HEK293 (cell line): Measurements from ENCODE around the gene ACKR3.

Experiments used
- CTCF ChIA-PET: fragments of 350-600 bp; formaldehyde crosslinking; extraction: SDS; loops from one replicate; lab custom pipeline; 2021; ENCODE audit warnings: antibody characterized with exemption; lab: Yijun Ruan, JAX
- POLR2A ChIA-PET: fragments of 300-600 bp; formaldehyde crosslinking; extraction: SDS; loops from one replicate; lab custom pipeline; 2020; ENCODE audit warnings: antibody characterized with exemption, inconsistent platforms; lab: Yijun Ruan, JAX
- H3K27ac ChIP-seq: fragments of 200-500 bp; sonication (Bioruptor generic); 2 replicates; pipeline ENCODE4 v1.5.1; 2014; ENCODE audit warnings: low read depth, low read length, control low read depth, inconsistent platforms; ENCODE audit errors: extremely low read depth
- H3K36me3 ChIP-seq, 2 experiments: fragments of 200-500 bp in 1 of 2; sonication (Bioruptor generic) in 1 of 2; 1 replicate in 1 of 2; 2 replicates in 1 of 2; pipeline ENCODE4 v1.5.1; 2014 to 2017; ENCODE audit warnings: inconsistent platforms in 2 of 2, low read length in 2 of 2; ENCODE audit not compliant: control insufficient read depth in 2 of 2, insufficient read depth in 1 of 2
- H3K4me1 ChIP-seq: fragments of 200-500 bp; sonication (Bioruptor generic); 2 replicates; pipeline ENCODE4 v1.5.1; 2014; ENCODE audit warnings: mild to moderate bottlenecking, low read length, inconsistent platforms; ENCODE audit not compliant: control insufficient read depth, insufficient read depth
- H3K4me3 ChIP-seq: 2 replicates; pipeline ENCODE4 v1.5.1; 2011; ENCODE audit warnings: low read depth, mild to moderate bottlenecking, control low read depth, low read length, moderate library complexity
- H3K9me3 ChIP-seq: fragments of 200-500 bp; sonication (Bioruptor generic); 2 replicates; pipeline ENCODE4 v1.5.1; 2014; ENCODE audit warnings: low read depth, low read length, inconsistent platforms; ENCODE audit not compliant: control insufficient read depth, insufficient read depth
- GLI2 ChIP-seq: fragments of 450-650 bp; formaldehyde crosslinking; IDR thresholded peaks from 2 replicates; pipeline ENCODE4; 2017; ENCODE audit warnings: missing biosample characterization, missing genetic modification characterization, low read depth, borderline replicate concordance
- GLIS2 ChIP-seq: fragments of 450-650 bp; formaldehyde crosslinking; IDR thresholded peaks from 2 replicates; pipeline ENCODE4 v1.5.1; 2016; ENCODE audit warnings: missing biosample characterization, missing genetic modification characterization
- HOXC10 ChIP-seq: sonication (generic); formaldehyde crosslinking; IDR thresholded peaks from 2 replicates; pipeline ENCODE4 v1.8.1; 2023; ENCODE audit warnings: mild to moderate bottlenecking, missing genetic modification reagents
- PRDM1 ChIP-seq: fragments of 450-650 bp; formaldehyde crosslinking; IDR thresholded peaks from 2 replicates; pipeline ENCODE4; 2016; ENCODE audit warnings: missing biosample characterization, missing genetic modification characterization
- TRIM28 ChIP-seq: IDR thresholded peaks from 2 replicates; pipeline ENCODE4 v1.6.1; 2011; ENCODE audit warnings: low read length, control low read depth, borderline replicate concordance
- WT1 ChIP-seq: fragments of 450-650 bp; formaldehyde crosslinking; IDR thresholded peaks from 2 replicates; pipeline ENCODE4 v1.5.1; 2016; ENCODE audit warnings: missing biosample characterization, missing genetic modification characterization
- YY1 ChIP-seq: fragments of 450-650 bp; formaldehyde crosslinking; IDR thresholded peaks from 2 replicates; pipeline ENCODE4 v1.5.1; 2018; ENCODE audit warnings: missing biosample characterization, missing genetic modification characterization
- YY2 ChIP-seq: fragments of 450-650 bp; formaldehyde crosslinking; IDR thresholded peaks from 2 replicates; pipeline ENCODE4 v1.5.1; 2016; ENCODE audit warnings: missing biosample characterization, missing genetic modification characterization
- ZBTB21 ChIP-seq: fragments of 450-650 bp; formaldehyde crosslinking; IDR thresholded peaks from 2 replicates; pipeline ENCODE4 v1.5.1; 2017; ENCODE audit warnings: missing biosample characterization, missing genetic modification characterization
- ZNF175 ChIP-seq: fragments of 450-650 bp; formaldehyde crosslinking; IDR thresholded peaks from 2 replicates; pipeline ENCODE4 v1.5.1; 2016; ENCODE audit warnings: missing biosample characterization, missing genetic modification characterization
- ZNF223 ChIP-seq: fragments of 450-650 bp; formaldehyde crosslinking; IDR thresholded peaks from 2 replicates; pipeline ENCODE4 v1.5.1; 2016; ENCODE audit warnings: missing biosample characterization, missing genetic modification characterization
- ZNF24 ChIP-seq: fragments of 450-650 bp; formaldehyde crosslinking; IDR thresholded peaks from 2 replicates; pipeline ENCODE4 v1.5.1; 2016; ENCODE audit warnings: missing biosample characterization, missing genetic modification characterization
- ZNF366 ChIP-seq: fragments of 450-650 bp; formaldehyde crosslinking; conservative IDR thresholded peaks from 2 replicates; pipeline ENCODE4 v1.5.1; 2016; ENCODE audit warnings: missing biosample characterization, missing genetic modification characterization
- ZNF426 ChIP-seq: fragments of 450-650 bp; formaldehyde crosslinking; IDR thresholded peaks from 2 replicates; pipeline ENCODE4 v1.5.1; 2017; ENCODE audit warnings: missing biosample characterization, missing genetic modification characterization, mild to moderate bottlenecking, inconsistent platforms, moderate library complexity
- ZNF530 ChIP-seq: fragments of 450-650 bp; formaldehyde crosslinking; IDR thresholded peaks from 2 replicates; pipeline ENCODE4 v1.5.1; 2016; ENCODE audit warnings: low read depth, missing biosample characterization, missing genetic modification characterization
- ZNF596 ChIP-seq: fragments of 450-650 bp; IDR thresholded peaks from 2 replicates; pipeline ENCODE4 v1.5.0; 2018; ENCODE audit warnings: missing biosample characterization, mild to moderate bottlenecking, missing genetic modification characterization, moderate library complexity
- ZNF624 ChIP-seq: fragments of 450-650 bp; formaldehyde crosslinking; IDR thresholded peaks from 2 replicates; pipeline ENCODE4 v1.5.1; 2017; ENCODE audit warnings: missing biosample characterization, missing genetic modification characterization
- ZNF654 ChIP-seq: fragments of 450-650 bp; formaldehyde crosslinking; IDR thresholded peaks from 2 replicates; pipeline ENCODE4 v1.5.1; 2016; ENCODE audit warnings: low read depth, missing biosample characterization, missing genetic modification characterization
- TF ChIP-seq, protein P1 (sequence below): fragments of 450-650 bp; formaldehyde crosslinking; IDR thresholded peaks from 2 replicates; pipeline ENCODE4 v1.5.1; 2016; ENCODE audit warnings: missing biosample characterization, missing genetic modification characterization, borderline replicate concordance
- TF ChIP-seq, protein P2 (sequence below): fragments of 450-650 bp; IDR thresholded peaks from 2 replicates; pipeline ENCODE4 v1.5.1; 2018; ENCODE audit warnings: missing biosample characterization, missing genetic modification characterization
- TF ChIP-seq, protein P3 (sequence below): fragments of 450-650 bp; formaldehyde crosslinking; IDR thresholded peaks from 2 replicates; pipeline ENCODE4 v1.5.1; 2016; ENCODE audit warnings: missing biosample characterization, missing genetic modification characterization
- TF ChIP-seq, protein P4 (sequence below): fragments of 450-650 bp; formaldehyde crosslinking; IDR thresholded peaks from 2 replicates; pipeline ENCODE4 v1.5.1; 2016; ENCODE audit warnings: missing biosample characterization, missing genetic modification characterization

The ACKR3 gene

DNA sequence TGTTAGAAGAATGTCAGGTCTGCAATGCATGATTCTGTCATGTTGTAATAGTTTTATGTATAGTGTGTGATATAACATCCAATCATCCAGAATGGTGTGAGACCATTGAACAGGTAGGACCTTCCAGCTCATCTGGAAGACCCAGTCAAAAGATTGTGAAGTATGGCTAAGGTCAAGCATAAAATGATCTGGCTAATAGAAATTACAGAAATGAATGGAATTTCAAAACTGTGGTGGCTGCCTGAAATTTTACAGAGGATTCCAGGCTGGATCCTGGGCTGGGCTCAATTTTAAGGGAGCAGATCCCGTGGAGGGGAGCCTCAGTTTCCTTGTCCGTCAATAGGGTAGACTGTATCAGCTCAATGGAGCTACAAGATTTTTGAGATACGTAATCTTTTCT is 39.1 kb downstream of the ACKR3 start:
- TF ChIP-seq TRIM28 (no peak), ZNF223 (tag by site-specific recombination) (no peak), YY1 (tag by site-specific recombination) (no peak), ZNF175 (tag by site-specific recombination) (no peak), HOXC10 (CRISPR knock-in tag) (no peak), PRDM1 (no peak), ZNF596 (tag by site-specific recombination) (no peak), ZNF624 (tag by site-specific recombination) (no peak), ZNF24 (no peak), ZBTB21 (tag by site-specific recombination) (no peak)
- TF ChIP-seq, protein P1, sequence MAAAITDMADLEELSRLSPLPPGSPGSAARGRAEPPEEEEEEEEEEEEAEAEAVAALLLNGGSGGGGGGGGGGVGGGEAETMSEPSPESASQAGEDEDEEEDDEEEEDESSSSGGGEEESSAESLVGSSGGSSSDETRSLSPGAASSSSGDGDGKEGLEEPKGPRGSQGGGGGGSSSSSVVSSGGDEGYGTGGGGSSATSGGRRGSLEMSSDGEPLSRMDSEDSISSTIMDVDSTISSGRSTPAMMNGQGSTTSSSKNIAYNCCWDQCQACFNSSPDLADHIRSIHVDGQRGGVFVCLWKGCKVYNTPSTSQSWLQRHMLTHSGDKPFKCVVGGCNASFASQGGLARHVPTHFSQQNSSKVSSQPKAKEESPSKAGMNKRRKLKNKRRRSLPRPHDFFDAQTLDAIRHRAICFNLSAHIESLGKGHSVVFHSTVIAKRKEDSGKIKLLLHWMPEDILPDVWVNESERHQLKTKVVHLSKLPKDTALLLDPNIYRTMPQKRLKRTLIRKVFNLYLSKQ: no peak
- TF ChIP-seq, protein P2, sequence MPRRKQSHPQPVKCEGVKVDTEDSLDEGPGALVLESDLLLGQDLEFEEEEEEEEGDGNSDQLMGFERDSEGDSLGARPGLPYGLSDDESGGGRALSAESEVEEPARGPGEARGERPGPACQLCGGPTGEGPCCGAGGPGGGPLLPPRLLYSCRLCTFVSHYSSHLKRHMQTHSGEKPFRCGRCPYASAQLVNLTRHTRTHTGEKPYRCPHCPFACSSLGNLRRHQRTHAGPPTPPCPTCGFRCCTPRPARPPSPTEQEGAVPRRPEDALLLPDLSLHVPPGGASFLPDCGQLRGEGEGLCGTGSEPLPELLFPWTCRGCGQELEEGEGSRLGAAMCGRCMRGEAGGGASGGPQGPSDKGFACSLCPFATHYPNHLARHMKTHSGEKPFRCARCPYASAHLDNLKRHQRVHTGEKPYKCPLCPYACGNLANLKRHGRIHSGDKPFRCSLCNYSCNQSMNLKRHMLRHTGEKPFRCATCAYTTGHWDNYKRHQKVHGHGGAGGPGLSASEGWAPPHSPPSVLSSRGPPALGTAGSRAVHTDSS: no peak
- TF ChIP-seq, all 188 proteins: peak for 0
- Histone ChIP-seq H3K4me1 (no peaks in the 10 kb centered on the region), H3K4me3 (no peak overlapping the region), H3K27ac (no peak overlapping the region), H3K9me3 (no peaks in the 10 kb centered on the region), H3K36me3 (no peaks in the 10 kb centered on the region)
- POLR2A ChIA-PET: no interaction called here
- CTCF ChIA-PET: interaction anchor here (1.1 to 1.3 kb wide), 2 partner anchors 11 to 72 kb away, joined by 3 to 5 read pairs; no protein-coding TSS in a partner anchor

DNA sequence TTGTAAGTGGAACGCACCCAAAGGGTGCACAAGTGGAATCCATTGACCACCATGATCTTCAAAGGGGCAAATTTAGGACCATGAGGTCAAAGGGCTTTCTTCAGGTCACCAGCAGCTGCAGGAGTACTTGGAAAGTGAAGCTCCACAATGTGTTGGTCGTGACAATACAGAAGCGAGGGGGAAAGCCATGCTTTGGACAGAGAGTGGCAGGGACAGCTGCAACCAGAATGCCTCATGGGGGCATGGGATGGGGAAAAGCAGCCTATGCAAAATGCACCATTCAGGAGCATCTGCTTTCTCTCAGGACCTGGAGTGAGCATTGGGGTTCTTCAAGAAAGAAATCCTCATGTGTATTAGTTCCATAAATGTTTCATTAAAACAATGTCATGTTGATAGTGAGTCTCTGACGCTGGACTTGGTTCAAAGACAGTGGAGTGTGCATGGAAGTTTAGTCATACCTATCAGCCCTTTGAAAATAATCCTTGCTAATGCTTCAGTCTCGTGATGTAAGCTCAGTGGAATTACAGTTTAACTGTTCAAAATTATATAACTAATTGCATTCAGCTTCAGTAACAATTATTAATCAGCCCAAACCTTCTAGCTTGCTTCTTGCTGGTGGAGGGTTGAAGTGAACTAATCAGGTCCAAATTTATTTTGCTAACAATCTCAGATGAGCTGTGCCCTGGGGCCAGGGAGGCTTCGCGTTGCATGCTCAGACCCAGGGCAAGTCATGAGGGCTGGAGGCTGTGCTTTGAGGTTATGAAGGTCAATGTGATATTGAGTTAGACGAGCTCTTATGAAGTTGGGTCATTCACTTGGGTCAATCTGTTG is 41.6 kb downstream of the ACKR3 start:
- TF ChIP-seq, protein P3, sequence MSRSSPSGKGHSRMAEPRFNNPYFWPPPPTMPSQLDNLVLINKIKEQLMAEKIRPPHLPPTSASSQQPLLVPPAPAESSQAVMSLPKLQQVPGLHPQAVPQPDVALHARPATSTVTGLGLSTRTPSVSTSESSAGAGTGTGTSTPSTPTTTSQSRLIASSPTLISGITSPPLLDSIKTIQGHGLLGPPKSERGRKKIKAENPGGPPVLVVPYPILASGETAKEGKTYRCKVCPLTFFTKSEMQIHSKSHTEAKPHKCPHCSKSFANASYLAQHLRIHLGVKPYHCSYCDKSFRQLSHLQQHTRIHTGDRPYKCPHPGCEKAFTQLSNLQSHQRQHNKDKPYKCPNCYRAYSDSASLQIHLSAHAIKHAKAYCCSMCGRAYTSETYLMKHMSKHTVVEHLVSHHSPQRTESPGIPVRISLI (tag by site-specific recombination): no peak
- Histone ChIP-seq H3K4me3 (no peak overlapping the region), H3K36me3 (no peaks in the 10 kb centered on the region), H3K4me1 (no peaks in the 10 kb centered on the region), H3K9me3 (no peaks in the 10 kb centered on the region), H3K27ac (no peak overlapping the region)
- ChIA-PET POLR2A (no interaction called here), CTCF (interaction anchor here (0.7 kb wide), 1 partner anchor 56 kb away, joined by 3 read pairs; no protein-coding TSS in a partner anchor)

DNA sequence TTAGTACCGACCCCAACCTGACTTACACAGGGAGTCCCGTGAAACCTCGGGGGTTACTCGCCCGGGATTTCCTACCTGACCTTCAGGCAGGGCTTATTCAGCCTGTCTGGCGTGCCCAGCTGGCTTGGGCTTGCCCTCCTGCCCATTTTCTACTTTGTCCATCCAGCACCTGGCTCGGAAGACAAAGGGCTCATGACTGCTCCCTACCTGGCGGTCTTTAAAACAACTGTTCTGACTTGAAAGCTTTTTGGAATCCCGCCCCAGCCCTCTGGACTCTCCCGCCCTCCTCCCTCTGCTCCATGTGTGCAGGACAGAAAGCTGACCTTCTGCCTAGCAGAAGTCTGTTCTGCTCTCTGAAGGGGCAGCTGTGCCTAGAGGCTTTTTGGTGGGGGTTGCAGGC is 43.1 kb downstream of the ACKR3 start:
- H3K4me1 ChIP-seq: no peaks in the 10 kb centered on the region
- H3K36me3 ChIP-seq: no peaks in the 10 kb centered on the region
- CTCF ChIA-PET: interaction anchor here (0.7 kb wide), 1 partner anchor 260 kb away, joined by 3 read pairs; no protein-coding TSS in a partner anchor
- H3K9me3 ChIP-seq: no peaks in the 10 kb centered on the region
- H3K4me3 ChIP-seq: no peak overlapping the region
- no peak overlapping the region for H3K27ac ChIP-seq
- TF ChIP-seq WT1: no peak
- TF ChIP-seq ZNF530: no peak
- no peak for TF ChIP-seq ZNF366
- no peak for TF ChIP-seq TRIM28
- no peak for TF ChIP-seq GLI2
- no peak for TF ChIP-seq YY2 (tag by site-specific recombination)
- TF ChIP-seq GLIS2: no peak
- no peak for TF ChIP-seq ZNF426 (tag by site-specific recombination)
- no peak for TF ChIP-seq ZNF654 (tag by site-specific recombination)
- TF ChIP-seq, protein P4, sequence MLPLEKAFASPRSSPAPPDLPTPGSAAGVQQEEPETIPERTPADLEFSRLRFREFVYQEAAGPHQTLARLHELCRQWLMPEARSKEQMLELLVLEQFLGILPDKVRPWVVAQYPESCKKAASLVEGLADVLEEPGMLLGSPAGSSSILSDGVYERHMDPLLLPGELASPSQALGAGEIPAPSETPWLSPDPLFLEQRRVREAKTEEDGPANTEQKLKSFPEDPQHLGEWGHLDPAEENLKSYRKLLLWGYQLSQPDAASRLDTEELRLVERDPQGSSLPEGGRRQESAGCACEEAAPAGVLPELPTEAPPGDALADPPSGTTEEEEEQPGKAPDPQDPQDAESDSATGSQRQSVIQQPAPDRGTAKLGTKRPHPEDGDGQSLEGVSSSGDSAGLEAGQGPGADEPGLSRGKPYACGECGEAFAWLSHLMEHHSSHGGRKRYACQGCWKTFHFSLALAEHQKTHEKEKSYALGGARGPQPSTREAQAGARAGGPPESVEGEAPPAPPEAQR (tag by site-specific recombination): no peak
- POLR2A ChIA-PET: no interaction called here
